Right cardiac atrium (tissue), 5 donors: ENCODE data around the gene PPP1R9A. TPM values are rescaled to one million over a fixed set of nuclear protein-coding genes. Genes with fewer than 3 reads are reported as not detected.

Experiments used
- ATAC-seq, 2 donors: fragments of 200-7000 bp; cut with Tn5 transposase; one replicate each; pipeline versions ENCODE4 v1.8.0 to v1.9.1; 2020; ENCODE audit warnings: moderate library complexity in 2 of 2, mild to moderate bottlenecking in 1 of 2
- DNase-seq, 3 donors: peaks; one replicate each; pipeline ENCODE4 v3.0.0-alpha.2; 2020
- H3K27ac ChIP-seq: one replicate; pipeline ENCODE4 v1.5.1; 2013; ENCODE audit warnings: mild to moderate bottlenecking, low read length, control low read depth, moderate library complexity
- H3K27me3 ChIP-seq: one replicate; pipeline ENCODE4 v1.6.1; 2013; ENCODE audit not compliant: control insufficient read depth, insufficient read depth
- H3K4me1 ChIP-seq: one replicate; pipeline ENCODE4 v1.6.1; 2013; ENCODE audit warnings: low read length; ENCODE audit not compliant: control insufficient read depth, insufficient read depth
- H3K4me3 ChIP-seq: one replicate; pipeline ENCODE4 v1.5.1; 2013; ENCODE audit warnings: low read length, control low read depth
- H3K9me3 ChIP-seq: one replicate; pipeline ENCODE4 v1.6.1; 2013; ENCODE audit warnings: low read length; ENCODE audit not compliant: control insufficient read depth
- WGBS: extraction: QIAGEN DNeasy Blood & Tissue Kit; methylation state at CpG from one replicate; pipeline ENCODE4 v1.1.7; 2013; 5-methylcytosine and 5-hydroxymethylcytosine counted together
- intact Hi-C, 4 donors: fragments of 100-400 bp; cut with DNase I; formaldehyde crosslinking; loops; one replicate each; pipeline versions ENCODE4 v1.11.0 to v1.14.0; 2022 to 2023
- polyA plus RNA-seq: library from polyadenylated mRNA; stranded (reverse); fragments of 200-250 nt; gene quantifications from one replicate; pipeline ENCODE4 v1.2.3, GENCODE V29; 2013
- total RNA-seq, 4 donors: library from RNA; stranded (reverse); fragmentation: NEBNext Ultra II Directional; extraction: Animal tissue kit (Norgen Biotek cat#: 25700); gene quantifications; one replicate each; pipeline ENCODE4 v1.2.1, GENCODE V29; 2021
- donor health status: healthy with polysubstance abuse.
- donor health status: DM: no; HTN: yes; CAD: no.
- donor health status: DM: no; HTN: no; CAD: no.
- donor health status: DM: no; HTN: yes; CAD: no; lungs with severe emphysema.
- donor health status: DM: yes; HTN: yes; CAD: no.

PPP1R9A gene
- total and polyA plus RNA-seq, 5 donors: 3.7 to 37.3 (median 28.5) TPM

GRCh38 chr7:95102662-95103061, 195.3 kb downstream of the PPP1R9A start:
- Histone ChIP-seq H3K27ac (no peak overlapping the region), H3K27me3 (no peaks in the 10 kb centered on the region), H3K4me1 (no peaks in the 10 kb centered on the region), H3K9me3 (no peaks in the 10 kb centered on the region), H3K4me3 (no peak overlapping the region)
- WGBS: 75% methylated on average over 3 of the region's 3 CpGs
- ATAC-seq (no peak), DNase-seq (no peak)
- intact Hi-C loops: no loop called here

GRCh38 chr7:95104739-95105138, 197.3 kb downstream of the PPP1R9A start:
- WGBS: 19% methylated on average over 1 of the region's 1 CpG
- DNase-seq: no peak
- Histone ChIP-seq H3K27me3 (no peaks in the 10 kb centered on the region), H3K27ac (no peak overlapping the region), H3K9me3 (no peaks in the 10 kb centered on the region), H3K4me3 (no peak overlapping the region), H3K4me1 (no peaks in the 10 kb centered on the region)
- intact Hi-C loops: no loop called here
- ATAC-seq: no peak

- H3K9me3 ChIP-seq: no peaks in the 10 kb centered on the region
- no peak overlapping the region for H3K4me3 ChIP-seq
- ATAC-seq (no peak), DNase-seq (no peak)
- no peak overlapping the region for H3K27ac ChIP-seq
- H3K27me3 ChIP-seq: no peaks in the 10 kb centered on the region
- intact Hi-C loops: no loop called here
- H3K4me1 ChIP-seq: no peaks in the 10 kb centered on the region
Measured at GRCh38 chr7:95105627-95106026, 198.2 kb downstream of the PPP1R9A start.

GRCh38 chr7:95106401-95106800, 199.0 kb downstream of the PPP1R9A start:
- DNase-seq (no peak), ATAC-seq (no peak)
- intact Hi-C loops: no loop called here
- no peaks in the 10 kb centered on the region for H3K4me1 ChIP-seq
- no peaks in the 10 kb centered on the region for H3K9me3 ChIP-seq
- H3K27ac ChIP-seq: no peak overlapping the region
- H3K4me3 ChIP-seq: no peak overlapping the region
- 88% methylated on average over 2 of the region's 2 CpGs for WGBS
- no peaks in the 10 kb centered on the region for H3K27me3 ChIP-seq

GRCh38 chr7:95110707-95111106, 203.3 kb downstream of the PPP1R9A start:
- Histone ChIP-seq H3K9me3 (no peaks in the 10 kb centered on the region), H3K27ac (no peak overlapping the region), H3K4me1 (no peaks in the 10 kb centered on the region), H3K27me3 (no peaks in the 10 kb centered on the region), H3K4me3 (no peak overlapping the region)
- intact Hi-C loops: no loop called here
- DNase-seq (no peak), ATAC-seq (no peak)
- 95% methylated on average over 3 of the region's 3 CpGs for WGBS

- ATAC-seq (no peak), DNase-seq (no peak)
- Histone ChIP-seq H3K4me1 (no peaks in the 10 kb centered on the region), H3K27ac (no peak overlapping the region), H3K4me3 (no peak overlapping the region), H3K9me3 (no peaks in the 10 kb centered on the region), H3K27me3 (no peaks in the 10 kb centered on the region)
- intact Hi-C loops: no loop called here
Measured at GRCh38 chr7:95113590-95113989, 206.2 kb downstream of the PPP1R9A start.

GRCh38 chr7:95126053-95126709, 218.8 kb downstream of the PPP1R9A start:
- H3K4me3 ChIP-seq: no peak overlapping the region
- H3K4me1 ChIP-seq: no peaks in the 10 kb centered on the region
- no peaks in the 10 kb centered on the region for H3K27me3 ChIP-seq
- ATAC-seq: no peak
- no peak for DNase-seq
- 69% methylated on average over 2 of the region's 2 CpGs for WGBS
- H3K9me3 ChIP-seq: no peaks in the 10 kb centered on the region
- intact Hi-C loops: no loop called here
- H3K27ac ChIP-seq: no peak overlapping the region

GRCh38 chr7:95132500-95132899, 225.1 kb downstream of the PPP1R9A start:
- H3K27ac ChIP-seq: no peak overlapping the region
- no peaks in the 10 kb centered on the region for H3K9me3 ChIP-seq
- no peaks in the 10 kb centered on the region for H3K27me3 ChIP-seq
- ATAC-seq (no peak), DNase-seq (no peak)
- 94% methylated on average over 11 of the region's 11 CpGs for WGBS
- no peak overlapping the region for H3K4me3 ChIP-seq
- H3K4me1 ChIP-seq: no peaks in the 10 kb centered on the region
- intact Hi-C loops: no loop called here

GRCh38 chr7:95139922-95140321, 232.5 kb downstream of the PPP1R9A start:
- intact Hi-C loops: no loop called here
- WGBS: 93% methylated on average over 1 of the region's 1 CpG

GRCh38 chr7:95141755-95142154, 234.4 kb downstream of the PPP1R9A start:
- intact Hi-C loops: no loop called here
- DNase-seq (no peak), ATAC-seq (no peak)
- H3K27ac ChIP-seq: no peak overlapping the region
- no peak overlapping the region for H3K4me3 ChIP-seq
- 91% methylated on average over 2 of the region's 2 CpGs for WGBS
- no peaks in the 10 kb centered on the region for H3K9me3 ChIP-seq
- no peaks in the 10 kb centered on the region for H3K27me3 ChIP-seq
- no peaks in the 10 kb centered on the region for H3K4me1 ChIP-seq

More at GRCh38 chr7:95139922-95140321, 232.5 kb downstream of the PPP1R9A start:
- no peaks in the 10 kb centered on the region for H3K9me3 ChIP-seq
- H3K27me3 ChIP-seq: no peaks in the 10 kb centered on the region
- H3K4me3 ChIP-seq: no peak overlapping the region
- no peak for DNase-seq
- no peak for ATAC-seq
- no peak overlapping the region for H3K27ac ChIP-seq
- no peaks in the 10 kb centered on the region for H3K4me1 ChIP-seq

GRCh38 chr7:95144256-95144655, 236.9 kb downstream of the PPP1R9A start:
- DNase-seq: no peak
- Histone ChIP-seq H3K4me3 (no peak overlapping the region), H3K4me1 (no peaks in the 10 kb centered on the region), H3K27ac (no peak overlapping the region), H3K9me3 (no peaks in the 10 kb centered on the region), H3K27me3 (no peaks in the 10 kb centered on the region)
- intact Hi-C loops: no loop called here
- 90% methylated on average over 4 of the region's 4 CpGs for WGBS
- no peak for ATAC-seq

GRCh38 chr7:95155965-95156364, 248.6 kb downstream of the PPP1R9A start:
- ATAC-seq (no peak), DNase-seq (no peak)
- no peak overlapping the region for H3K27ac ChIP-seq
- WGBS: 95% methylated on average over 5 of the region's 5 CpGs
- H3K4me1 ChIP-seq: no peaks in the 10 kb centered on the region
- intact Hi-C loops: no loop called here
- H3K27me3 ChIP-seq: no peaks in the 10 kb centered on the region
- H3K4me3 ChIP-seq: no peak overlapping the region
- H3K9me3 ChIP-seq: no peaks in the 10 kb centered on the region
